K562 (cell line): ENCODE measurements around the gene ACTRT2. TPM values are rescaled to one million over a fixed set of nuclear protein-coding genes. Genes with fewer than 3 reads are reported as not detected.

Experiments used
- ATAC-seq: fragments of 200-7000 bp; cut with Tn5 transposase; 3 replicates; pipeline ENCODE4 v1.9.1; 2020; ENCODE audit warnings: moderate library complexity
- BruUV-seq: library from RNA; stranded (reverse); fragments of 400-500 nt; replicated peaks from 2 replicates; lab custom pipeline; 2021; lab: Mats Ljungman, UMichigan
- CTCF ChIA-PET: fragments of 300-600 bp; formaldehyde crosslinking; extraction: SDS; loops from one replicate; lab custom pipeline; 2021; ENCODE audit warnings: low intra/inter-chr PET ratio; lab: Yijun Ruan, JAX
- POLR2A ChIA-PET: fragments of 300-600, 350-650 bp; sonication (Branson Sonifier 250); formaldehyde crosslinking; extraction: SDS; loops from one replicate; lab custom pipeline; 2021; ENCODE audit warnings: antibody characterized with exemption, inconsistent platforms; lab: Yijun Ruan, JAX
- DNase-seq, 4 experiments: peaks; one replicate each; pipeline versions ENCODE4 v3.0.0 to v3.0.0-alpha.2; 2011 to 2018; ENCODE audit warnings: low spot score in 3 of 4, mixed read lengths in 3 of 4; ENCODE audit errors: extremely low read depth in 1 of 4
- FAIRE-seq: peaks from 2 replicates; lab custom pipeline; 2011; peaks lifted over from hg19 to GRCh38; lab: Jason Lieb, UNC
- H2AFZ ChIP-seq: 2 replicates; pipeline ENCODE4 v1.6.0; 2011; ENCODE audit warnings: low read depth, low read length, control low read depth, inconsistent platforms
- H3K27ac ChIP-seq: fragments of 200-600 bp; 3 replicates; pipeline ENCODE4 v1.8.0; 2011; ENCODE audit warnings: low read depth, mild to moderate bottlenecking, control low read depth, inconsistent platforms, low read length, moderate library complexity, mixed read lengths; ENCODE audit errors: extremely low read depth
- H3K27me3 ChIP-seq, 2 experiments: fragments of 300-600 bp in 1 of 2; 2 replicates in 1 of 2; 3 replicates in 1 of 2; pipeline versions ENCODE4 v1.6.0 to v1.8.0; 2011; ENCODE audit warnings: inconsistent platforms in 2 of 2, low read length in 2 of 2, mild to moderate bottlenecking in 1 of 2, mixed read lengths in 1 of 2, moderate library complexity in 1 of 2; ENCODE audit not compliant: control insufficient read depth in 2 of 2, insufficient read depth in 2 of 2
- H3K36me3 ChIP-seq: fragments of 300-600 bp; 3 replicates; pipeline ENCODE4 v1.8.0; 2011; ENCODE audit warnings: mild to moderate bottlenecking, low read length, inconsistent platforms; ENCODE audit not compliant: control insufficient read depth, insufficient read depth
- H3K4me1 ChIP-seq, 2 experiments: fragments of 200-600 bp in 1 of 2; replicated peaks in 1 of 2; 2 replicates in 1 of 2; 3 replicates in 1 of 2; pipeline versions ENCODE4 v1.5.1 to v1.8.0; 2011; ENCODE audit warnings: inconsistent platforms in 2 of 2, low read length in 2 of 2, mild to moderate bottlenecking in 1 of 2, mixed read lengths in 1 of 2, moderate library complexity in 1 of 2; ENCODE audit not compliant: control insufficient read depth in 2 of 2, insufficient read depth in 2 of 2
- H3K4me2 ChIP-seq: 2 replicates; pipeline ENCODE4 v1.6.1; 2011; ENCODE audit warnings: low read length, control low read depth, inconsistent platforms, mixed read lengths; ENCODE audit not compliant: insufficient read depth
- H3K4me3 ChIP-seq: fragments of 200-600 bp; sonication (generic), shearing (Covaris generic); 2 replicates; pipeline ENCODE4 v1.5.1; 2016; ENCODE audit warnings: control low read depth, inconsistent platforms
- H3K79me2 ChIP-seq: fragments of 200-600 bp; 3 replicates; pipeline ENCODE4 v1.8.0; 2011; ENCODE audit warnings: low read length, inconsistent platforms; ENCODE audit not compliant: control insufficient read depth, insufficient read depth
- H3K9ac ChIP-seq, 2 experiments: 2 replicates each; pipeline versions ENCODE4 v1.6.0 to v1.6.1; 2011; ENCODE audit warnings: low read depth in 2 of 2, low read length in 2 of 2, control low read depth in 1 of 2, inconsistent platforms in 1 of 2, mild to moderate bottlenecking in 1 of 2, mixed read lengths in 1 of 2; ENCODE audit not compliant: insufficient read depth in 1 of 2
- H3K9me1 ChIP-seq: one replicate; pipeline ENCODE4 v1.6.0; 2011; ENCODE audit warnings: inconsistent platforms, mild to moderate bottlenecking, low read length, moderate library complexity; ENCODE audit not compliant: control insufficient read depth, insufficient read depth
- H3K9me3 ChIP-seq: replicated peaks from 2 replicates; pipeline ENCODE4 v1.5.1; 2011; ENCODE audit warnings: low read depth, low read length, inconsistent platforms; ENCODE audit not compliant: control insufficient read depth, insufficient read depth
- H4K20me1 ChIP-seq: replicated peaks from 2 replicates; pipeline ENCODE4 v1.6.1; 2011; ENCODE audit warnings: low read length, inconsistent platforms, mixed read lengths; ENCODE audit not compliant: control insufficient read depth, insufficient read depth
- CBX1 ChIP-seq: sonication (generic); IDR thresholded peaks from 2 replicates; pipeline ENCODE4 v1.6.1; 2016; ENCODE audit warnings: antibody characterized with exemption, low read depth, mild to moderate bottlenecking
- DDX20 ChIP-seq: fragments of 450-650 bp; IDR thresholded peaks from 2 replicates; pipeline ENCODE4 v1.6.1; 2016; ENCODE audit warnings: missing genetic modification characterization, low read depth, mild to moderate bottlenecking, missing compliant biosample characterization, moderate library complexity
- ELF1 ChIP-seq: fragments of 200-800 bp; sonication (Bioruptor generic); IDR thresholded peaks from 2 replicates; pipeline ENCODE4 v1.6.1; 2016; ENCODE audit warnings: missing genetic modification characterization, missing compliant biosample characterization
- ETV5 ChIP-seq: sonication (generic); formaldehyde crosslinking; IDR thresholded peaks from 2 replicates; pipeline ENCODE4 v1.4.0; 2020; ENCODE audit warnings: low read depth, mild to moderate bottlenecking, missing genetic modification reagents
- FOXP1 ChIP-seq: sonication (generic); formaldehyde crosslinking; IDR thresholded peaks from 2 replicates; pipeline ENCODE4 v1.8.0; 2022; ENCODE audit warnings: mild to moderate bottlenecking, missing genetic modification reagents
- SAFB2 ChIP-seq: fragments of 200-400 bp; formaldehyde crosslinking; IDR thresholded peaks from 2 replicates; pipeline ENCODE4 v1.6.1; 2018; ENCODE audit warnings: borderline replicate concordance, low read length, low read depth, moderate library complexity; ENCODE audit not compliant: severe bottlenecking
- ZNF12 ChIP-seq: sonication (generic); formaldehyde crosslinking; IDR thresholded peaks from 2 replicates; pipeline ENCODE4 v1.4.0; 2020; ENCODE audit warnings: mild to moderate bottlenecking, missing genetic modification reagents
- ZNF449 ChIP-seq: fragments of 250-450 bp; sonication (Bioruptor Pico); IDR thresholded peaks from 2 replicates; pipeline ENCODE4 v1.8.0; 2022; ENCODE audit warnings: moderate library complexity, mild to moderate bottlenecking, inconsistent platforms
- ZNF75A ChIP-seq: fragments of 450-650 bp; formaldehyde crosslinking; IDR thresholded peaks from 2 replicates; pipeline ENCODE4 v1.4.0; 2020; ENCODE audit warnings: mild to moderate bottlenecking
- WGBS: fragments of 100-300 bp; shearing (Covaris generic); methylation state at CpG from one replicate; pipeline ENCODE4 v1.1.6; 2016; ENCODE audit warnings: low coverage, mixed read lengths; ENCODE audit not compliant: insufficient coverage; ENCODE audit errors: missing lambda C conversion rate; 5-methylcytosine and 5-hydroxymethylcytosine counted together
- in situ Hi-C: fragments of 300-500 bp; cut with MboI; formaldehyde crosslinking; loops from 4 replicates; pipeline ENCODE4 v1.15.0; 2018; ENCODE audit warnings: inconsistent platforms, mixed read lengths
- intact Hi-C: fragments of 100-400 bp; cut with micrococcal nuclease; formaldehyde crosslinking; loops from 2 replicates; pipeline ENCODE4 v1.14.2; 2022
- polyA plus RNA-seq, 8 experiments: library from polyadenylated mRNA; depleted of rRNA in 4 of 8; stranded (reverse) in 5 of 8; unstranded in 3 of 8; fragments of >200 nt; fragmentation: Nextera tagmentation in 2 of 8; fragmentation: Illumina TruSeq in 1 of 8; extraction: Ambion mirVana in 2 of 8; extraction: Trizol in 1 of 8; gene quantifications; 2 replicates each; pipeline versions ENCODE4 v1.2.1 to v1.2.3, GENCODE V29; 2011 to 2014; ENCODE audit warnings: inconsistent platforms in 1 of 8, missing spikeins in 1 of 8
- total RNA-seq, 7 experiments: library from RNA; depleted of rRNA in 6 of 7; stranded (reverse); fragments of >200 nt in 6 of 7; fragmentation: Illumina TruSeq in 2 of 7; extraction: Trizol in 2 of 7; gene quantifications; 2 replicates each; pipeline versions ENCODE4 v1.2.1 to v1.2.3, GENCODE V29; 2011 to 2021; ENCODE audit warnings: low replicate concordance in 1 of 7
- TF ChIP-seq, protein P1 (sequence below): IDR thresholded peaks from 2 replicates; pipeline ENCODE4 v1.6.1; 2011; ENCODE audit not compliant: insufficient read length; ENCODE audit errors: extremely low read depth

The ACTRT2 gene
- total and polyA plus RNA-seq, 9 of the 15 experiments (the other 6 are each of a cell fraction or from before 2014, with no cell fraction given): not detected

DNA sequence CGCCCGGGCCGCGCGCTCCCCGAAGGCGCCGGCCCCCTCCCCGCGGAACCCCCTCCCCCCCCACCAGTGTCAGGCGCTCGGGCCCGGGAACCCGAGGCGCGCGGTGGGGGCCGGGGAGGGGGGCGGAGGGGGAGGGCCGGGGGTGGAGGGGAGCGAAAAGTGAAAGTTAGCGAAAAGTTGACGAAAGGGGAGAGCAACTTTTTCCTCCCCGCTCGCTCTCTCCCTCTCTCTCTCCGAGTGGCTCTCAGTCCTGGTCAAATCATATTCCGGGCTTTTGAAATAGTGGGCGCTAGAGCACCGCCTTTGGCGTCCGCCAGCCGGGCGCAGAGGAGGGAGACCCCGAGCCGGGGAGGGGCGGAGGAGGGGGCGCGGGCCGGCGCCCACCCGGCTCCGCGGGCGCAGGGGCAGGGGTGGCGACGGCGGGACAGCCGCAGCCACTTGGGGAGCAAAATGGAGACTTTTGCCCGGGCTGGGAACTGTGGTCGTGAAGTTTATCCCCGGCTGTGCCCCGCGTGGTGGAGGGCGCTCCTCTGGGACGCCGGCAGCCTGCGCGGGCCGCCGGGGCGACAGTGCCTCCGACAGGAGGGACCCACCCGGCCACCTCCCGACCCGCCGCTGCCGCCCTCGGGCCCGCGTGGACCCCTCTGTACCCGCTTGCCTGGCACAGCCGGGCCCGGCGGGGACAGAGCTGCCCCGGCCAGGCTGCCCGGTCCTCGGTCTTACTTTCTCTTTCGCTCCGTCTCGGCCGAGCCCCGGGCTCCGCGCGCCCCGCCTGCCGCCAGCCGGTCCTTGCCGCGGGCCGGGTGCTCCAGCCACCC is 48.4 kb downstream of the ACTRT2 start (continued):
- TF ChIP-seq, protein P1, sequence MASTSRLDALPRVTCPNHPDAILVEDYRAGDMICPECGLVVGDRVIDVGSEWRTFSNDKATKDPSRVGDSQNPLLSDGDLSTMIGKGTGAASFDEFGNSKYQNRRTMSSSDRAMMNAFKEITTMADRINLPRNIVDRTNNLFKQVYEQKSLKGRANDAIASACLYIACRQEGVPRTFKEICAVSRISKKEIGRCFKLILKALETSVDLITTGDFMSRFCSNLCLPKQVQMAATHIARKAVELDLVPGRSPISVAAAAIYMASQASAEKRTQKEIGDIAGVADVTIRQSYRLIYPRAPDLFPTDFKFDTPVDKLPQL: no peak
- TF ChIP-seq, all 486 proteins: peak for 0

DNA sequence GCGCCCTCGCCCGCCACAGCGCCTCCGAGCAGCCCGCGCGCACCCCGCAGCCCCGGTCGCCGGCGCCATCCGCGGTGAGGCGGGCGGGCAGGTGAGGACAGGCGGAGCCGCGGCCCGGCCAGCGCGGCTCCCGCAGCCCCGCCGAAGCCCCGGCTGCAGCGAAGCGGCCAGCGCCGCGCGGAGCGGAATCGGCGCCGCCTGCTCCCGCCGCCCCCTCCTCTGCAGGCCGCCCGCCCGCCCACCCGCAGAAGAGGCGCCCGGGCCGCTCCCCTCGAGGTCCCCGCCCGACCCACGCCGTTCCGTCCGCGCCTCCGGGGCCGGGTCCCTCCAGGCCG is 49.0 kb downstream of the ACTRT2 start:
- no peak for ATAC-seq
- no peak overlapping the region for H2AFZ ChIP-seq
- CTCF ChIA-PET: no interaction called here
- BruUV-seq: no TSS peak
- no peak for FAIRE-seq
- H3K79me2 ChIP-seq: no peaks in the 10 kb centered on the region
- H4K20me1 ChIP-seq: no peaks in the 10 kb centered on the region
- H3K4me3 ChIP-seq: no peak overlapping the region
- in situ Hi-C loops: no loop called here
- H3K27ac ChIP-seq: no peak overlapping the region
- no peak for TF ChIP-seq ETV5 (CRISPR knock-in tag)
- TF ChIP-seq ELF1 (tag): no peak
- TF ChIP-seq ZNF12 (CRISPR knock-in tag): no peak
- no peak for TF ChIP-seq ZNF449
- no peak for TF ChIP-seq CBX1
- no peak for TF ChIP-seq ZNF75A (CRISPR knock-in tag)
- no peak for TF ChIP-seq SAFB2
- no peak for TF ChIP-seq FOXP1 (CRISPR knock-in tag)
- no peak for TF ChIP-seq DDX20 (tag)
- no peak for DNase-seq
- intact Hi-C loops: no loop called here
- H3K27me3 ChIP-seq: peaks cover 11 to 26% of the 10 kb centered on the region in 2 experiments; a peak in 4 of 5 replicates
- POLR2A ChIA-PET: no interaction called here
- no peaks in the 10 kb centered on the region for H3K36me3 ChIP-seq
- H3K4me1 ChIP-seq: no peaks in the 10 kb centered on the region
- no peaks in the 10 kb centered on the region for H3K9me1 ChIP-seq
- no peak overlapping the region for H3K9ac ChIP-seq
- no peak overlapping the region for H3K4me2 ChIP-seq
- WGBS: 81% methylated on average over 25 of the region's 57 CpGs
- H3K9me3 ChIP-seq: no peaks in the 10 kb centered on the region
